HG02981 (cell line): ENCODE measurements around the gene TBC1D22A.
"Not testable (repeated sequence)": the region's sequence is repeated elsewhere in the genome, so short reads cannot be mapped to it uniquely, and the experiment has no call there.

ENCODE experiments used
- ATAC-seq: cut with Tn5 transposase; IDR thresholded peaks from one replicate; pipeline ENCODE4 v1.9.1; 2021; ENCODE audit warnings: mild to moderate bottlenecking, moderate library complexity; ENCODE audit not compliant: unreplicated experiment

Gene TBC1D22A

GRCh38 chr22:47159592-47159991, 397.1 kb downstream of the TBC1D22A start:
- no peak for ATAC-seq

GRCh38 chr22:47160141-47160541, 397.7 kb downstream of the TBC1D22A start:
- no peak for ATAC-seq

- ATAC-seq, result no peak
Measured at GRCh38 chr22:47160781-47161520, 398.5 kb downstream of the TBC1D22A start.

- no peak for ATAC-seq
Measured at GRCh38 chr22:47161631-47162030, 399.2 kb downstream of the TBC1D22A start.

GRCh38 chr22:47162865-47163264, 400.4 kb downstream of the TBC1D22A start:
- ATAC-seq, result no peak

GRCh38 chr22:47163481-47163855, 401.0 kb downstream of the TBC1D22A start:
- ATAC-seq, result no peak

- no peak for ATAC-seq
Measured at GRCh38 chr22:47163856-47164513, 401.5 kb downstream of the TBC1D22A start.

GRCh38 chr22:47164514-47165337, 402.3 kb downstream of the TBC1D22A start:
- no peak for ATAC-seq

GRCh38 chr22:47165338-47166032, 403.0 kb downstream of the TBC1D22A start:
- no peak for ATAC-seq

- ATAC-seq, result no peak
Measured at GRCh38 chr22:47166033-47166404, 403.6 kb downstream of the TBC1D22A start.

GRCh38 chr22:47166446-47167016, 404.1 kb downstream of the TBC1D22A start:
- no peak for ATAC-seq

GRCh38 chr22:47167056-47167455, 404.6 kb downstream of the TBC1D22A start:
- no peak for ATAC-seq

GRCh38 chr22:47167921-47168320, 405.5 kb downstream of the TBC1D22A start:
- ATAC-seq, result not testable (repeated sequence)

GRCh38 chr22:47168441-47168840, 406.0 kb downstream of the TBC1D22A start:
- no peak for ATAC-seq

- ATAC-seq, result no peak
Measured at GRCh38 chr22:47168900-47169800, 406.7 kb downstream of the TBC1D22A start.

GRCh38 chr22:47169801-47170140, 407.3 kb downstream of the TBC1D22A start:
- no peak for ATAC-seq

- ATAC-seq, result not testable (repeated sequence)
Measured at GRCh38 chr22:47170511-47171440, 408.3 kb downstream of the TBC1D22A start.

GRCh38 chr22:47171441-47172221, 409.2 kb downstream of the TBC1D22A start:
- ATAC-seq, result no peak
